SU-DHL-6 (cell line): ENCODE measurements around the gene PREX1.

ENCODE experiments used
- CTCF ChIP-seq: fragments of 200-600 bp; sonication (generic); IDR thresholded peaks from one replicate; pipeline ENCODE4 v1.5.1; 2017; ENCODE audit warnings: antibody characterized with exemption, mild to moderate bottlenecking, low read length, moderate library complexity; ENCODE audit not compliant: insufficient read depth, poor library complexity, severe bottlenecking
- EZH2phosphoT487 ChIP-seq: fragments of 200-600 bp; sonication (generic), shearing (Covaris generic); conservative IDR thresholded peaks from 2 replicates; pipeline ENCODE4 v1.6.1; 2018; ENCODE audit warnings: mild to moderate bottlenecking, antibody characterized with exemption, low read length, moderate library complexity, mixed read lengths

- no peak for TF ChIP-seq CTCF
- no peak for TF ChIP-seq EZH2phosphoT487
Observed at GRCh38 chr20:48791666-48792071, 36.1 kb downstream of the PREX1 start.
